Measurements from ENCODE around the gene USP6NL. TPM values are rescaled to one million over a fixed set of nuclear protein-coding genes. Genes with fewer than 3 reads are reported as not detected.
"Not testable (repeated sequence)": the region's sequence is repeated elsewhere in the genome, so short reads cannot be mapped to it uniquely, and the experiment has no call there.

USP6NL gene
- total and polyA plus RNA-seq, 8 donors: 2.2 to 10.4 (median 5.1) TPM

- Histone ChIP-seq H3K27me3 (no peaks in the 10 kb centered on the region), H3K9me3 (no peaks in the 10 kb centered on the region), H3K4me3 (no peak overlapping the region), H3K36me3 (no peaks in the 10 kb centered on the region), H3K27ac (no peak overlapping the region), H3K4me1 (no peaks in the 10 kb centered on the region)
- no peak for ATAC-seq
- intact Hi-C loops (cut with DNase I): no loop called here
- FAIRE-seq: no peak
- TF ChIP-seq, protein P1, sequence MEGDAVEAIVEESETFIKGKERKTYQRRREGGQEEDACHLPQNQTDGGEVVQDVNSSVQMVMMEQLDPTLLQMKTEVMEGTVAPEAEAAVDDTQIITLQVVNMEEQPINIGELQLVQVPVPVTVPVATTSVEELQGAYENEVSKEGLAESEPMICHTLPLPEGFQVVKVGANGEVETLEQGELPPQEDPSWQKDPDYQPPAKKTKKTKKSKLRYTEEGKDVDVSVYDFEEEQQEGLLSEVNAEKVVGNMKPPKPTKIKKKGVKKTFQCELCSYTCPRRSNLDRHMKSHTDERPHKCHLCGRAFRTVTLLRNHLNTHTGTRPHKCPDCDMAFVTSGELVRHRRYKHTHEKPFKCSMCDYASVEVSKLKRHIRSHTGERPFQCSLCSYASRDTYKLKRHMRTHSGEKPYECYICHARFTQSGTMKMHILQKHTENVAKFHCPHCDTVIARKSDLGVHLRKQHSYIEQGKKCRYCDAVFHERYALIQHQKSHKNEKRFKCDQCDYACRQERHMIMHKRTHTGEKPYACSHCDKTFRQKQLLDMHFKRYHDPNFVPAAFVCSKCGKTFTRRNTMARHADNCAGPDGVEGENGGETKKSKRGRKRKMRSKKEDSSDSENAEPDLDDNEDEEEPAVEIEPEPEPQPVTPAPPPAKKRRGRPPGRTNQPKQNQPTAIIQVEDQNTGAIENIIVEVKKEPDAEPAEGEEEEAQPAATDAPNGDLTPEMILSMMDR (IDR thresholded peaks at IDR 0.05): no peak
- 84 to 90% methylated on average over 8 of the region's 8 CpGs for WGBS, 2 donors
- DNase-seq: no peak
Measured at GRCh38 chr10:11631890-11632587, 20.6 kb upstream of the USP6NL start.

- Histone ChIP-seq H3K27me3 (no peaks in the 10 kb centered on the region), H3K9me3 (no peaks in the 10 kb centered on the region), H3K36me3 (no peaks in the 10 kb centered on the region), H3K4me3 (no peak overlapping the region), H3K4me1 (no peaks in the 10 kb centered on the region), H3K27ac (no peak overlapping the region)
- DNase-seq (no peak), ATAC-seq (no peak), FAIRE-seq (no peak)
- intact Hi-C loops (cut with DNase I): no loop called here
- TF ChIP-seq, protein P1 (IDR thresholded peaks at IDR 0.05): no peak
- WGBS, 2 donors: 85 to 88% methylated on average over 11 of the region's 11 CpGs
Measured at GRCh38 chr10:11631291-11631690, 19.8 kb upstream of the USP6NL start.

- 89% methylated on average over 6 of the region's 6 CpGs for WGBS, 2 donors
- ATAC-seq (no peak), DNase-seq (no peak), FAIRE-seq (no peak)
- Histone ChIP-seq H3K4me3 (no peak overlapping the region), H3K4me1 (no peaks in the 10 kb centered on the region), H3K9me3 (no peaks in the 10 kb centered on the region), H3K27ac (no peak overlapping the region), H3K27me3 (no peaks in the 10 kb centered on the region), H3K36me3 (no peaks in the 10 kb centered on the region)
- TF ChIP-seq, protein P1 (IDR thresholded peaks at IDR 0.05): no peak
- intact Hi-C loops (cut with DNase I): no loop called here
Measured at GRCh38 chr10:11629731-11630130, 18.3 kb upstream of the USP6NL start.

DNA sequence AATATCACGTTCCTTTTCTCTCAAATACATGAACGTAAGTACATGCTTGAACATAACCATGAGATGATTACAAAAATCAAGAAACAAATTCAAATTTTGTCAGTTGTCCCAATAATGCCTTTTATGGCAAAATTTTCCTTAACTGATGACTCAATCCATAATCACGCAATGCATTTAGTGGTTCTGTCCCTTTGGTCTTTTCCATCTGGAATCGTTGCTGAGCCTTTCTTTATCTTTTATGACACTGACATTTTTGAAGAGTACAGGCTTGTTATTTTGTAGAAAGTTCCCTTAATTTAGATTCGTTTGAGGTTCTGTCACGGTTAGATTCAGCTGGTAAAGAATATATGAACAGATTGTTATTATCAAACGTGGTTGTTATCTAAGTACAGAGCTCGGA is 16.5 kb upstream of the USP6NL start:
- FAIRE-seq; H3K4me3 ChIP-seq; H3K9me3 ChIP-seq; H3K27ac ChIP-seq; DNase-seq; H3K27me3 ChIP-seq; intact Hi-C loops (cut with DNase I); H3K4me1 ChIP-seq; H3K36me3 ChIP-seq; ATAC-seq: not testable (repeated sequence)
- 72 to 83% methylated on average over 8 of the region's 8 CpGs for WGBS, 2 donors

DNA sequence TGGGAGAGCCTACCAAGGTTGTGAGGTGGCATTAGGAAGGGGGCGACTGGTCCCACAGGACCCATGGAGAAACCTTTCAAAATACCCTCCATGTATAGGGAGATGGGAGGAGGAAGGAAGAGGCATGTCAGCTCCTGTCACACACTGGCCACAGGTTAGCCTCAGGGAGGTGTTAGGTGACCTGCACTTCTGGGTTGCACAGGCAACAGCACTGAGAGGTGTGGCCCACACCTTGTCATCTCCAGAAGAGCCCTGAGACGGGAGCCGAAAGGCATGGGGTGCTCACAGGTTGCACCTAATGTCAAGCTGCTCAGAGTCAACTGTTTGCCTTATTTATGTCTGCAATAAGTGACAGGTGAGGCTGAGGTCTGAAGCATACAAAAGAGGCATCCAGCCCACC is 14.6 kb upstream of the USP6NL start:
- ATAC-seq: no peak
- intact Hi-C loops (cut with DNase I): no loop called here
- no peaks in the 10 kb centered on the region for H3K4me1 ChIP-seq
- no peak for FAIRE-seq
- H3K9me3 ChIP-seq: no peaks in the 10 kb centered on the region
- H3K4me3 ChIP-seq: no peak overlapping the region
- no peak overlapping the region for H3K27ac ChIP-seq
- 79 to 90% methylated on average over 3 of the region's 3 CpGs for WGBS, 2 donors
- TF ChIP-seq, protein P1 (IDR thresholded peaks at IDR 0.05): no peak
- H3K36me3 ChIP-seq: no peaks in the 10 kb centered on the region
- no peaks in the 10 kb centered on the region for H3K27me3 ChIP-seq
- no peak for DNase-seq
